NCI-H187 treated with DMSO at 0.1 percent for 48 hours (cell line): ENCODE measurements around the gene CD248.

Source experiments
- DNase-seq: peaks from one replicate; lab custom pipeline; 2025; lab: John Stamatoyannopoulos, UW

Gene CD248

DNA sequence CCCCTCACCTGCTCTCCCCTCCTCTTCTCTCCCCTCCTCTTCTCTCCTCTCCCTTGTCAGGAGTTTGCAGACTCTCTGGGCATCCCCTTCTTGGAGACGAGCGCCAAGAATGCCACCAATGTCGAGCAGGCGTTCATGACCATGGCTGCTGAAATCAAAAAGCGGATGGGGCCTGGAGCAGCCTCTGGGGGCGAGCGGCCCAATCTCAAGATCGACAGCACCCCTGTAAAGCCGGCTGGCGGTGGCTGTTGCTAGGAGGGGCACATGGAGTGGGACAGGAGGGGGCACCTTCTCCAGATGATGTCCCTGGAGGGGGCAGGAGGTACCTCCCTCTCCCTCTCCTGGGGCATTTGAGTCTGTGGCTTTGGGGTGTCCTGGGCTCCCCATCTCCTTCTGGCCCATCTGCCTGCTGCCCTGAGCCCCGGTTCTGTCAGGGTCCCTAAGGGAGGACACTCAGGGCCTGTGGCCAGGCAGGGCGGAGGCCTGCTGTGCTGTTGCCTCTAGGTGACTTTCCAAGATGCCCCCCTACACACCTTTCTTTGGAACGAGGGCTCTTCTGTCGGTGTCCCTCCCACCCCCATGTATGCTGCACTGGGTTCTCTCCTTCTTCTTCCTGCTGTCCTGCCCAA, 40.7 kb downstream of the CD248 start:
- DNase-seq = no peak

GRCh38 chr11:66275396-66275795, 41.4 kb downstream of the CD248 start:
- DNase-seq = no peak

DNA sequence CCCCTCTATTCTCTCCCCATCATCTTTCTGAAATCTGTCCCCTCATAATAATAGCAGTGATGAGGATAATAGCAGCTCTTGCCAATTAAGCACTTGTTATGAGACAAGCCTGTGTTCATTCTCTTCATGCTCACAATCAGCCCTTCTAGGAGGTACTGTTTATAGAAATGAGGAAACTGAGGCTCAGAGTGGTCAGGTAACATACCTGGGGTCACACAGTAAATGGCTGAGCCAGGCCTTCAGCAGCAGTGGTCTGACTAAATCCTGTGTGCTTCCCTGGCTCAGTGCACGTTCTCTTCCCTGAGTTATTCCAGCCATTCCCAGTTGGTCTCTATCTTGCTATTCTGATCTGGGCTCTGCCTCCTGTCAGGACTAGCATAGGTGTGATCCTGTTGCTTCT, 42.6 kb downstream of the CD248 start:
- DNase-seq = no peak

GRCh38 chr11:66272596-66272995, 44.2 kb downstream of the CD248 start:
- no peak for DNase-seq

- DNase-seq = no peak
These were observed 45.0 kb downstream of the CD248 start for GRCh38 chr11:66271816-66272215.

- no peak for DNase-seq
These were observed 47.6 kb downstream of the CD248 start for GRCh38 chr11:66268952-66269905.

DNA sequence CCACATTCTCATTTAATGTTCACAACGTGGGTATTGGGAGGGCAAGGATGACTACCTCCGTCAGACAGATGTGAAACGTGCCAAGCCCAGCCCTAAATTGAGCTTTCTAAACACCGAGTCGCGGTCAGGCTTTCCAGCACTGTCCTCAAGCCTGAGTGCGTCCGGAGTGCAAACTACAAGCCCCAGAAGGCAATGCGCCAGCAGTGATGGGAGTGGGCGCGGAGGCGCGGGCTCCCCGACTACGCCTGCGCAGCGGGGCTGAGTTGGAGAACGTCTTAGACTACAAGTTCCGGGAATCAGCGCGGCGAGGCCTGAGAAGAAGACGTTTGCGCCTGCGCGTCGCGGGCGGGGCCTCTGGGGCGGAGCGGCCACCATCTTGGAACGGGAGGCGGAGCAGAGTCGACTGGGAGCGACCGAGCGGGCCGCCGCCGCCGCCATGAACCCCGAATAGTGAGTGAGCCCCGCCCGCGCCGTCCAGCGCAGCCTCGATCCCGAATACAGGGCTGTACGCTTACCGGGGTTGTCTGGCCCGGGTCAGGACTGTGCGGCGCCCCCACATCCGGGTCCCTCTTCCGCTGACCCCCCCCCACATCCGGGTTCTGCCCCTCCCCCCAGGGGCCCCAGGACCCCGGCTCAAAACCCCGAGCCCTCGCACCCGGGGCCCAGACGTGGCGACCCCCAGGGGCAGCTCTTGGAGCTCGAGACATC, 48.4 kb downstream of the CD248 start, which contains the start of gene RAB1B:
Gene RAB1B, plus strand, starts transcription at position 396 of the 708 bp plus-strand sequence. Its CDS starts 41 bp downstream, at position 437.
- DNase-seq = peak; percentile 92

DNA sequence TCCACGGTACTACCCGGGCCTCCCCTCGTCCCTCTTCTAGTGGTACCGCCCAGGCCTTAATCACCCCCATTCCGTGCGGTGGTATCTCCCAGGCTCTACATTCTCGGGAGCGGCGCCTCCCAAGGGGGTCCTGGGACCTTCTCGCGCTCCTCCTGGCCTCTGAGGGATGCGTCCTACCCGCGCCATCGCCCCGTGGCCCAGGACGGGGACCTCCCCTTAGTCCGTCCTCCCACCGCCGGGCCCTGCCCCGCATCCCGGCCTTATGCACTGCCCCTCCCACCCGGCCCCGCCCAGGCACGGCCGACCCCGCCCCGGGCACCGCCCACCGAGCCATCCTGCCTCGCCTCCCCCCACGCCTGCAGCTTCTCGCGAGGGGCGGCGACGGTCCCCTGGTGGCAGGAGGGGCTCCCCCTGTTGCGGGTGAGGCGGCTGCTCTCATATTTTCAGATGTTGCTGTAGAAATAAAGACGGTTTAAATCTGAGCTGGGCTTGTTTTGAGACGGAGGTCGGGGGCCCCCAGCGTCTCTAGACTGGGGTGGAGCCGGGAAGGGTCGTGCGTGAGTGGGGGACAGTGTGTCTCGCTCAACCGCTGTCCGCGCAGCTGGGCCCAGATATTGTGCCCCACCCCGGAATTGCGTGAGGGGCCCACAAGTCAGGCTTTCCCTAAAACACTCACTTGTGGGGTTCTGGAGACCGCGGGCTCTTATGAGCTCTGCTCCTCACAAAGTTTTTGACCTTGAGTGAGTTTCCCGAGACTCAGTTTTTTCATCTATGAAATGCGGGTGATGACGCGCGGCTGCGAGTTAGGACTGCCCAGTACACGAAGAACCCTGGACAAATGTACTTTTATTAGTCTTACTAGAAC, 49.2 kb downstream of the CD248 start:
- DNase-seq = no peak

DNA sequence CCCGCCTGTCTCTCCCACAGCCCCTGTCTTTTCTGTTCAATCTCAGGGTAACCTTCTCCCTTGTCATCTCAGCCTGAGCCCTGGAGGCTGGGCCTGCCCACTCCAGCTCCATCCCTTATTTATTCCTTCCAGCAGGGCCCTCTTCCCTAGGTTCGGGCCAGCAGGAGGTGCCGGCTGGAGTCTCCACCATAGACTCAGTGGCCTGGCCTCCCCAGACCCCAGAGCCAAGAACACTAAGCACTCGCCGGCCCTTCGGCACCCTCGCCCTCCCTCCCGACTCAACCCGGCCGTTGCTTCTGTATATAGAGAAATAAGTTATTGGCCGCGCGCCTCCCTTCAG, 49.8 kb downstream of the CD248 start:
- no peak for DNase-seq

DNA sequence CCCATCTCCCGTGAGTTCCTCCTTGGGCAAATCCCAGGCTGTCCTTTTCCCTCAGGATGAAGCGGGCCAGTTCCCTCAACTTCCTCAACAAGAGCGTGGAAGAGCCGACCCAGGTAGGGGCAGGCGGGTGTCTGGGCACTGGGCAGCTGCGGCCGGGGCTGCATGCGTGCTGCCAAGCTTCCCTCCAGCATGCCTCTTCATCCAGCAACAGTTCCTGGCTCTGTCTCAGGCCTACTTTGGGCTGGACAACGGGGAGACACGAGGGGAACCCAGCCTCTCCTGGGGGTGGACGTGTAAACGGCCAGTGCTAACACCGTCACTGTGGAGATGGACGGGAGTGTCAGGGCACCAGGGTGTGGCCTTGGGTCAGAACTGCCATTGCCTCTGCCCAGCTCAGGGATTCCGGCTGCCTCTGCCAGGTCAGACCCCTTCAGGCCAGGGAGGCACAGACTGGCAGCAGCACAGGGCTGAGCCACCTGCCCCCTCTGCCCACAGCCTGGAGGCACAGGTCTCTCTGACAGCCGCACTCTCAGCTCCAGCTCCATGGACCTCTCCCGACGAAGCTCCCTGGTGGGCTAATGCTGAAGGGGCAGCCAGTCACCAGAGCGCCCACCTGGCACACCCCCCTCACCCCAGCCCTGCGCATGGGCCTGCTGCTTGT, 50.3 kb downstream of the CD248 start:
- DNase-seq = no peak

DNA sequence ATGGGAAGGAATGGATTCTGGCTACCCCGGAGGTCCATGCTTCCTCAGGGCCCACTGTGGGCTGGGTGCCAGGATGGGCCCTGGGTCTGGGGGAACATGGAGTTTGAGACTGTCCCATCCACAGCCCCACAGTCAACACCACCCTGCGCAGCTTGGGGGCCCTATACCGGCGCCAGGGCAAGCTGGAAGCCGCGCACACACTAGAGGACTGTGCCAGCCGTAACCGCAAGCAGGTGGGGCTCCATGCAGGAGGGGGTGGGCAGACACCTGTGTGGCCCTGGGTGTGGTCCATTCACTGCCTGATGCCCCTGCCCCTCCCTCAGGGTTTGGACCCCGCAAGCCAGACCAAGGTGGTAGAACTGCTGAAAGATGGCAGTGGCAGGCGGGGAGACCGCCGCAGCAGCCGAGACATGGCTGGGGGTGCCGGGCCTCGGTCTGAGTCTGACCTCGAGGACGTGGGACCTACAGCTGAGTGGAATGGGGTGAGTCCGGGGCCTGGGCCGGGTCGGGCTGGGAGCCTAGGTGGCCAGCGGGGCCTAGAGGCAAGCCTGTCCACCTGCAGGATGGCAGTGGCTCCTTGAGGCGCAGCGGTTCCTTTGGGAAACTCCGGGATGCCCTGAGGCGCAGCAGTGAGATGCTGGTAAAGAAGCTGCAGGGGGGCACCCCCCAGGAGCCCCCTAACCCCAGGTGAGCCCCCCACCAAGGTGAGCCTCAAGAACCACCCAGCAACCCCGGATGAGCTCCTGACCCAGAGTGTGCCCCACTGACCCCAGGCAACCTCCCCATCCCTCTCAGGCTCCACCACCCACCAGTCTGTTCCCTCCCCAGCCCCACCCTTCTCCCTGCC, 51.1 kb downstream of the CD248 start:
- no peak for DNase-seq

DNA sequence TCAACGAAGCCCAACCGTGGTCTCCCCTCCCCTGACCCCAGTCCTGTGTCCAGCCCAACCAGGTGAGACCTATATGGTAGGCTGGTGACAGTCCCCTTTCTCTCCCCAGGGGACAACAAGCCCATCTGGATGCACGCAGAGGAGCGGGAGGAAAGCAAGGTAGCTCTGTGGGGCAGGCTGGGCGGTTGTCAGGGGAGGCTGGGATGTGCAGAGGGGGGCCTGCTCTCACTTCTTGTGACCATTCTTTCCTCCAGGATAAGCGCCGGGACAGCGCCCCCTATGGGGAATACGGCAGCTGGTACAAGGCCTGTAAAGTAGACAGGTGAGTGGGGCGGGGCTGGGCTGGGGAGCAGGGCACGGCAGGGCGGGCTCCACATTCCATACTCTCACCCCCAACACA, 51.9 kb downstream of the CD248 start:
- no peak for DNase-seq
